Gastroesophageal sphincter (tissue), 4 donors: ENCODE data around the gene LEAP2. TPM values are rescaled to one million over a fixed set of nuclear protein-coding genes. Genes with fewer than 3 reads are reported as not detected.

Source experiments
- ATAC-seq: fragments of 150-250 bp; one replicate; pipeline ENCODE4 v1.9.1; 2016; ENCODE audit warnings: mild to moderate bottlenecking, moderate library complexity
- H3K27ac ChIP-seq, 4 donors: fragments of 200-600 bp; sonication (generic) in 3 of 4; 1 replicate in 3 of 4; 2 replicates in 1 of 4; pipeline ENCODE4 v1.5.1; 2016 to 2019
- H3K27me3 ChIP-seq: fragments of 200-600 bp; sonication (generic); one replicate; pipeline ENCODE4 v1.5.1; 2019
- H3K36me3 ChIP-seq, 2 donors: fragments of 200-600 bp; sonication (generic); one replicate each; pipeline ENCODE4 v1.5.1; 2019; ENCODE audit warnings: control low read depth in 1 of 2
- H3K4me1 ChIP-seq, 3 donors: fragments of 200-600 bp; sonication (generic); 1 replicate in 2 of 3; 2 replicates in 1 of 3; pipeline ENCODE4 v1.5.1; 2016 to 2019; ENCODE audit warnings: control low read depth in 2 of 3
- H3K4me3 ChIP-seq, 2 donors: fragments of 200-600 bp; sonication (generic); one replicate each; pipeline ENCODE4 v1.5.1; 2019; ENCODE audit warnings: mild to moderate bottlenecking in 1 of 2, moderate library complexity in 1 of 2
- H3K9me3 ChIP-seq, 3 donors: fragments of 200-600 bp; sonication (generic); one replicate each; pipeline ENCODE4 v1.5.1; 2017 to 2019; ENCODE audit warnings: control low read depth in 2 of 3
- CTCF ChIP-seq, 4 experiments: fragments of 200-600 bp in 2 of 4; fragments of 450-650 bp in 2 of 4; sonication (generic) in 1 of 4; IDR thresholded peaks; one replicate each; pipeline ENCODE4 v1.5.1; 2017 to 2019; ENCODE audit warnings: antibody characterized with exemption in 4 of 4, mild to moderate bottlenecking in 2 of 4, moderate library complexity in 2 of 4
- EP300 ChIP-seq: sonication (generic); formaldehyde crosslinking; IDR thresholded peaks from one replicate; pipeline ENCODE4 v1.6.1; 2017; ENCODE audit warnings: antibody characterized with exemption, mild to moderate bottlenecking
- POLR2A ChIP-seq, 2 donors: fragments of 450-650 bp; IDR thresholded peaks; one replicate each; pipeline ENCODE4 v1.6.1; 2017; ENCODE audit warnings: antibody characterized with exemption in 2 of 2, mild to moderate bottlenecking in 2 of 2, moderate library complexity in 1 of 2
- POLR2AphosphoS5 ChIP-seq: sonication (generic); formaldehyde crosslinking; IDR thresholded peaks from one replicate; pipeline ENCODE4 v1.6.1; 2017; ENCODE audit warnings: antibody characterized with exemption
- WGBS, 2 donors: methylation state at CpG; one replicate each; pipeline ENCODE4 v1.1.5; 2018; ENCODE audit warnings: low coverage in 1 of 2; 5-methylcytosine and 5-hydroxymethylcytosine counted together
- total RNA-seq, 4 donors: library from RNA; depleted of rRNA; stranded (reverse); fragments of >200 nt; gene quantifications; one replicate each; pipeline ENCODE4 v1.1.0, GENCODE V29; 2016

The LEAP2 gene
- total RNA-seq, 4 donors from 2014 or later = 0.12 to 1.9 (median 0.74) TPM

GRCh38 chr5:132840896-132841295 lies 32.6 kb upstream of the LEAP2 start:
- Histone ChIP-seq H3K4me3 (no peak overlapping the region), H3K27ac (no peak overlapping the region), H3K4me1 (peaks cover 0 to 14% (median 6%) of the 10 kb centered on the region in 3 donors), H3K36me3 (no peaks in the 10 kb centered on the region), H3K27me3 (no peaks in the 10 kb centered on the region), H3K9me3 (no peaks in the 10 kb centered on the region)
- WGBS, 2 donors = 71% methylated on average over 1 of the region's 1 CpG; no CpG with 5 or more reads in 1 of the 2 donors
- TF ChIP-seq POLR2AphosphoS5 = no peak
- no peak for TF ChIP-seq CTCF (IDR thresholded peaks at IDR 0.05)
- TF ChIP-seq EP300 = no peak
- no peak for TF ChIP-seq POLR2A (IDR thresholded peaks at IDR 0.05)
- ATAC-seq = no peak

GRCh38 chr5:132841305-132841704 lies 32.2 kb upstream of the LEAP2 start:
- Histone ChIP-seq H3K36me3 (no peaks in the 10 kb centered on the region), H3K4me3 (no peak overlapping the region), H3K4me1 (peaks cover 0 to 14% (median 6%) of the 10 kb centered on the region in 3 donors), H3K27ac (no peak overlapping the region), H3K9me3 (no peaks in the 10 kb centered on the region), H3K27me3 (no peaks in the 10 kb centered on the region)
- ATAC-seq = no peak
- 91 to 100% methylated on average over 2 to 4 of the region's 4 CpGs for WGBS, 2 donors
- TF ChIP-seq POLR2A (IDR thresholded peaks at IDR 0.05) (no peak), EP300 (no peak), CTCF (IDR thresholded peaks at IDR 0.05) (no peak), POLR2AphosphoS5 (no peak)

- Histone ChIP-seq H3K36me3 (no peaks in the 10 kb centered on the region), H3K4me1 (no peaks in the 10 kb centered on the region), H3K27me3 (no peaks in the 10 kb centered on the region), H3K9me3 (no peaks in the 10 kb centered on the region), H3K4me3 (no peak overlapping the region), H3K27ac (no peak overlapping the region)
- ATAC-seq = no peak
- no peak for TF ChIP-seq EP300
- 87 to 92% methylated on average over 8 of the region's 8 CpGs for WGBS, 2 donors
These were observed 25.2 kb upstream of the LEAP2 start for GRCh38 chr5:132848270-132848669.

- Histone ChIP-seq H3K27me3 (no peaks in the 10 kb centered on the region), H3K36me3 (no peaks in the 10 kb centered on the region), H3K4me1 (no peaks in the 10 kb centered on the region), H3K9me3 (no peaks in the 10 kb centered on the region), H3K27ac (no peak overlapping the region), H3K4me3 (no peak overlapping the region)
- 54 to 70% methylated on average over 1 of the region's 1 CpG for WGBS, 2 donors
- TF ChIP-seq EP300 = no peak
- TF ChIP-seq POLR2AphosphoS5 = no peak
- TF ChIP-seq CTCF (IDR thresholded peaks at IDR 0.05) = no peak
- TF ChIP-seq POLR2A (IDR thresholded peaks at IDR 0.05) = no peak
- no peak for ATAC-seq
These were observed 24.1 kb upstream of the LEAP2 start for GRCh38 chr5:132849347-132849746.

GRCh38 chr5:132850066-132850465 lies 23.4 kb upstream of the LEAP2 start:
- Histone ChIP-seq H3K4me1 (no peaks in the 10 kb centered on the region), H3K36me3 (no peaks in the 10 kb centered on the region), H3K27me3 (no peaks in the 10 kb centered on the region), H3K9me3 (no peaks in the 10 kb centered on the region), H3K4me3 (no peak overlapping the region), H3K27ac (no peak overlapping the region)
- WGBS, 2 donors = 83 to 85% methylated on average over 2 of the region's 2 CpGs
- TF ChIP-seq POLR2AphosphoS5 (no peak), POLR2A (IDR thresholded peaks at IDR 0.05) (no peak), EP300 (no peak), CTCF (IDR thresholded peaks at IDR 0.05) (no peak)
- ATAC-seq = no peak
